CD4-positive, alpha-beta T cell treated with Interferon gamma for 1 hour (primary cell): ENCODE results near the gene SPATA24.
"Not testable (repeated sequence)": the region's sequence is repeated elsewhere in the genome, so short reads cannot be mapped to it uniquely, and the experiment has no call there.

ENCODE experiments used
- DNase-seq: peaks from one replicate; pipeline ENCODE4 v3.0.0-alpha.2; 2020

The SPATA24 gene

DNA sequence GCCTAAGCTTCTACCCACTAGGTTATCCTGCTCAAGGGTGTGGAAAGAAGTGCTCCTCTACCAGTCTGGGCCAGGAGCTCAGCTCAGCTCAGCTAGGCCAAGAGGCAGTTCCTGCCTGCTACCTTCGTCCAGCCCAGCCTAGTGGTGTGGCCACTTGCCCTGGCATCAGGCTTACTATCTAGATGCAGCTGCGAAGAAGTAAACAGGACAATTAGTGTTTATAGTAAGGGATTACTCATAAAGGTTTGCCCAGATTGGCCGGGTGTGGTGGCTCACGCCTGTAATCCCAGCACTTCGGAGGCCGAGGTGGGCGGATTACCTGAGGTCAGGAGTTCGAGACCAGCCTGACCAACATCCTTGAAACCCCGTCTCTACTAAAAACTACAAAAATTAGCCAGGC lies 12.8 kb upstream of the SPATA24 start:
- DNase-seq, result no peak

DNA sequence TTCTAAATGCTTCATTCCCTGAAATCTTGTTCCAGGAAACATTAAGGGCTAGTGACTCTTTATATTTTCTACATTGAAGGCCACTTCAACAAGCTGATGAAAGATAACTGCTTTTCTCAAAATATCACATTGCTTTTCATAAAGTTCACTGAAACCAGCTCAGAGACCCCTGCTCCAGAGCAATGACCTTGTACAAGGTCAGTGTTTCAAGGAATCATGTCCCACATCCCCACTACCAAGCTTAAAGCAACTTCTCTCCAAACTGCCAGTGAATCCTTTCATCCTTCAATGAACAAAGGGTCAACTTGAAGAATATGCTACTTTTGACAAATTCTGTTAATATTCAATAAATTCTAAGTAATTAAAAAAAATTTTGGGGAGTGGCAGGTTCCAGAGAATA lies 12.0 kb upstream of the SPATA24 start:
- DNase-seq, result no peak

DNA sequence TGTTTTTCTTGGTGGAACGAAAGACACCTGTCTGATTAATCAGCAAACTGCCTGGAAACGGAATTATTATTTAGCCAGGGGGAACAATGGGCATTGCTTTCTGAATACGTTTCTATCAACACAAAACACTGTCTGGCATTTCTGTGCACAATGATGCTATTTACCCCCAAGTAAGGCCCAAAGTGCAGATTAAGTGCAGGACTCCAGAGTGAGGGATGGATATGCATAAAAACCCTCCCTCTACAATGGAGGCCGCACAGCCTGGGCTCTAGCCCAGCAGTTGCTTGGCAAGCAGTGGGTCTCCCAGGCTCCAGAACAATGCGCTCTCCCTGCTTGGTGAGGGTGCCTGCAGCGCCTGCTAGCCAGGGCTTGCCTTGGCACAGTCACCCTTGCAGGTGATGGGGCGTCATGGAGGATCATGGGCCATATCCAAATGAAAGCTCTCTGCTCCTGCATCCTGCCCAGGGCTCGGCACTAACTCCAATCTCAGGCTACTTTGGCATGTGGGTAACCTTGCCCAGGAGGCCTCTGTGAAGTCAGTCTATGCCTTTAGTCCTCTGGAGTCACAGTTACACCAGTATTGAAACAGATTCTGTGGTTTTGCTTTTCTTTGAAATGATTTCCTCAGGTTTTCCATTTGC lies 11.5 kb upstream of the SPATA24 start:
- no peak for DNase-seq

DNA sequence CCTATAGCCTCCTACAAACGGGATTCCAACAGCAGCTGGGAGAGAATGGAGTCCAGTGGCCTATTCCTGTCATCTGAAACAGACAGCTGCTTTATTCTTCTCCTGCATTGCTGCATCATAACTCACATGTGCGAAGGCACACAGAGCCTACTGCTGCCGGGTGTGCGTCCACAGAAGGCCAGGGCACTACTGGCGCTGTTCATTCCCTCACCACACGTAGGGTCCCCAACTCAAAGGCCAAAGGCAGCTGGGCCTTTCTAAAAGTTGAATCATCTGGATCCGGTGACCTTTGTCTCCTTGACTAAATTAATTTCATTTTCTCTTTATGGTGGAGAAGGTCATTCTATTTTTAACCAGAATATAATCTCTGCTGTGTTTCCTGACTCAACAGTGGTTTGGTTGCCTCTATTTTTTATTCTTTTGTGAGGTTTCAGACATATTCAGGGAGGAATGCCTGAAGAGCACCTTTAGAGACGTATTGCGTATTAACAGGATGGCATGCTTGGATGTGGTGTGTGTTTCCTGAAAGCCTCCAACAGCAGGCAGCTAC lies 10.8 kb upstream of the SPATA24 start:
- DNase-seq, result no peak

DNA sequence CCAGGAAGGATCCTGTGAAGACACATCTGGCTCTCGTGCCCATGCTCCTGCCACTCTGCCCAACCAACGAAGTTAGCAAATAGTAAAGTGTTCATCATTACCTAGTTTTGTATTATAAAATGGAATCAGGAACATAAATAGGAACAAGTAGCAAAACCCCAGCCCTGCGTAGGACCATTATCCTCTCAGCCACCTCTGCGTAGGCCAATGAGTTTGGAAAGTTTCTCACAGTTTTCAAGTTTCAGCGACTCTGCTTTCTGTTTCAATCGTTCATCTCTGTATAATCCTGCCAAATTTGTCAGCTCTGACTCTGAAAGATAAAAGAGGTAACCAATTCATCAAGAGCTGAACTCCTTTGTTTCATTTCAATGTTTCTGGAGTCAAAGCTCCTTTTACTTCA lies 10.1 kb upstream of the SPATA24 start:
- DNase-seq, result no peak

DNA sequence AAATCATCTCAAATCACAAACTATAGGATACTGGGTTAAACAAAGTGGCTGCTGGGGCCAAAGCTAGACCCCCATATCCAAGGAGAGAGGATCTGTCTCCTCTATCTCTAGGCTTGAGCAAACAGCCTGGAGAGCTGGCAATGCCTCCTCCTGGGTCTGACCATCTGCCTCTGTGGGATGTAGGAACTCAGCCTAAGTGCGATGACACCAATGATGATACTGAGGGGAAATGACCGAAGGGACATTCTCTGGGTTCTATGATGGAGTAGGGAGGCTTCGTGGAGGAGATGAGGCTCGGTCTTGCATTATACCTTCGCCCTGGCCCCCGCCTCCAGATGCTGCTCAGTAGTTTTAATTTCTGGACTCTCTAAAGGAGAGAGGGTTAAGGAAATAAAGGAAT lies 9.3 kb upstream of the SPATA24 start:
- DNase-seq, result no peak

DNA sequence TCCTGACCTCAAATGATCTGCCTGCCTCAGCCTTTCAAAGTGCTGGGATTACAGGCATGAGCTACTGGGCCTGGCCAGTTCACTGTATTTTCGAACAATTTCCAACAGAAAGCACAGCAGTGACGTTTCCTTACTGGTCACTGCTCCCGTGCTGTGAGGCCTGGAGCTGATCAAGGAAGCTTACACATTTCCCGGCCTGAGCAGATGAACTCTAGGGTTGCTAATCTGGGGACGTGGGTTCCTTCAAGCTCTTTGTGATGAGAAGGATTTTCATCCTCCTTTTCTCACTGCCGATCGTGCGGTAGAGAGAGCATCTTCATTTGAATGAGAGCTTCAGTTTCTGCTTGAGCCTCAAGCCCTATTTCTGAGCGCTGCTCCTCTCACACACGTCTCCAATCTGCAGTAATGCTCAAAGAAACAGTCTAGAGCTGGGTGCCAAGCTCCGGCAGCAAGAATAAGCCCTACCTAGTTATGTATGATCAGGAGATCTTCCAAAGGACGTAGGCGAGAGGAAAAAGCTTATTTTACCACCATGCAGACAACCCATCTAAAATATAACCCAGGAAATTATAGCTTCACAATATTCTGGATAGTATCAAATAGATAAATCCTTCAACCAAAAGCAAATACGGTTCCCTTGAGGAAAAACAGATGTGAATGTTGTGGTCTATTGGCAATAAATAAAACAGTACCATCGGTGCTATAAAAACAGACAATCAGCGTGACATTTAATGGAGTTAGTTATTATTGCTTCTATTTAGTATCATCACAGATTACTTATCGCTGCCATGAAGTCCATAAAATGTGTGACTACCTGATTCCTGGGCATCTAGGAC lies 7.3 kb upstream of the SPATA24 start:
- no peak for DNase-seq

DNA sequence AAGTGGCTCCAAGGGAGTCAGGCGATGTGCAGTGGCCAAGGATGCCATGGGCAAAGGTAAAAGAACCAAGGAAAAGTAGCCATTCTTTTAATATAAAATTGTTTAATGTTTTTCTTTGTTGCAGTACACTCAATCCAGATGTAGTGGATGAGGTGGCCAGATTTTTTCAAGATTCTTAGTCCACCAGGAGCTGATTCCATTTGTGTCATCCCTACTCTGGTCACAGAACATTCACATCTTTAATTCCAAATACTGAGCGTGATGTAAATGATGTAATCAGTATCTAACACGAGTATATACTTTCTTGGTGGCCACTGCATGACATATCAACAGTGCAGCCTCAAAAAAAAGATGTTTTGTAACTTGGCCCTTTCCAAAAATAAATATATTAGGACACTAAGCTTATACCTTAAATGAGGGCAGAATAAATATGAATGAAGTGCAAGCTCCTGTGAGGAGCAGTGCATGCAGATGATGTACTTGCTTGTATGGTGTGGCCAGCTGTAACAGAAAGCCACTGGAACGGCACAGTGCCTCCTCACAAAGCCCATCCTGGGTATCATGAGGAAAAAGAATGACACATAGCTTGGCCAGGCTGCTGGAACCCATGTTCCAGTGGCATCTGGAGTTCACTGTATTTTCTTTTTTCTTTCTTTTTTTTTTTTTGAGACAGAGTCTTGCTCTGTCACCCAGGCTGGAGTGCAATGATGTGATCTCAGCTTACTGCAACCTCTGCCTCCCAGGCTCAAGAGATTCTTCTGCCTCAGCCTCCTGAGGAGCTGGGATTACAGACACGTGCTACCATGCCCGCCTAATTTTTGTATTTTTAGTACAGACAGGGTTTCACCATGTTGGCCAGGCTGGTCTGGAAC lies 6.5 kb upstream of the SPATA24 start:
- no peak for DNase-seq

DNA sequence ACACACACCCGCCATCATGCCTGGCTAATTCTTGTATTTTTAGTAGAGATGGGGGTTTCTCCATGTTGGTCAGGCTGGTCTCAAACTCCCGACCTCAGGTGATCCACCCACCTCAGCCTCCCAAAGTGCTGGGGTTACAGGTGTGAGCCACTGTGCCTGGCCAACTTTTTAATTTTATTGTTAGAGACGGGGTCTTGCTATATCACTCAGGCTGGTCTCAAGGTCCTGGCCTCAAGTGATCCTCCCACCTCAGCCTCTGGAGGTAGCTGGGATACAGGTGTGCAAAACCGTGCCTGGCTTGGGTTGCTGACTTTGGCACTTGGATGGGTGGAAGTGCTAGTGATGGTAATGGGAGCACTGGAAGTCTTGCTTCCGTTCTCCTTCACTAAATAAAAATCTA lies 5.2 kb upstream of the SPATA24 start:
- not testable (repeated sequence) for DNase-seq

DNA sequence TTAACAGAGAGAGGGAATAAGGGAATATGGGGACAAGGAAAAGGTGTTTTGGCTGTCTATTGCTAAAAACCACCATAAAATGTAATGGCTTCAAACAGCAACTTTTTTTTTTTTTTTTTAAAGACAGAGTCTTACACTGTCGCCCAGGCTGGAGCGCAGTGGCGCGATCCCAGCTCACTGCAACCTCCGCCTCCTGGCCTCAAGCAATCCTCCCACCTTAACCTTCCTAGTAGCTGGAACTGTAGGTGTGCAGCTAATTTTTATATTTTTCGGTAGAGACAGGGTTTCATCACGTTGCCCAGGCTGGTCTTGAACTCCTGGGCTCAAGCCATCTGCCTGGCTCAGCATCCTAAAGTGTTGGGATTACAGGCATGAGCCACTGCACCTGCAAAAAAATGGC lies 4.3 kb upstream of the SPATA24 start:
- no peak for DNase-seq

DNA sequence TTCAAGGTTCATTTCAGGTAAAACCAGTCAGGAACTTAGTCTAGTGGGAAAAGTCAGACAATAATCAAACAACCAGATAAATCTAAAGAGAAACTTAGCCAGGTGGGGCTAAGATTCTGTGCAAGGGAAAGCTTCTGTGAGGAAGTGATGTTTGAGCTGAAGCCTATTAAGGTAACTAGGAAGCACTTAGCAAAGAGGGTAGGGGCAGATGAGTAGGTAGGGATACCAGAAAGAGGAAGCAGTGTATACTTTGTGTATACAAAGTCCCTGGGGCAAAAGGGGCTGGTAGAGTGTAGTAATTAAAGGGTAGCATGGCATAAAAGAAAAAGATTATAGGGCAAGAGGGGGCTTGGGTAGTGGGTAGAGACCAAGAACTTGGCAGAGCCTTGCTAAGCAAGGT lies 3.6 kb upstream of the SPATA24 start:
- DNase-seq, result no peak

DNA sequence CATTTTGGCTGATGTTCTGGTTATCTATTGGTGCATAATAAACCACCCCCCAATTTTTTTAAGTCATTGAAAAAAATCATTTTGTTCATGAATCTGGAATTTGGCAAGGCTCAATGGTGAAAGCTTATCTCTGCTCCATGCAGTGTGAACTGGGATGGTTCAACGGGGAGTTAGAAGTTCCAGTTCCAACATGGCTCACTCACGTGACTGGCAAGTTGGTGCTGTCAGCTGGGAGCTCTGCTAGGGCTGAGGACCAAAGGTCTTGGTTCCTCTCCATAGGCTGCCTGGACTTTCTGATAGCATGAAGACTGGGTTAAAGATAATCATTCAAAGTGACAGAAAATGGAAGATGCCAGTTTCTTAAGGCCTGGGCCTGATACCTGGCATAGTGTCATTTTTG lies 3.1 kb upstream of the SPATA24 start:
- DNase-seq, result no peak

DNA sequence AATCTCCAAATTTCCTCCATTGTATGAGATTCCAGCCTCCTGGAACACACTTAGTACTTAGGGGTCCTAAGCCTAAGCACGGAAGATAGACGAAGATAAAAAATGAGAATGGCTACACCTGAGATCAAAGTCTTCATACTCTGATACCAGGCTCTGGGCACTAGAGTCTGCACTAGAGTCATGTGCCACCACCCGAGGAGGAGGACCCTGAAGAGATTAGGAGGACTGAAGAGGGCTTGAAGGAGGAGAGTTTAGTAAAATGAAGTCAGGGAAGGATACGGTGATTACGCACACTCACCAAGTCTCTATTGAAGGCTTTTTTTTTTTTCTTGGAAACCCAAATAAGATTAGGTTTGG lies 573 bp upstream of the SPATA24 start:
- DNase-seq, result no peak

DNA sequence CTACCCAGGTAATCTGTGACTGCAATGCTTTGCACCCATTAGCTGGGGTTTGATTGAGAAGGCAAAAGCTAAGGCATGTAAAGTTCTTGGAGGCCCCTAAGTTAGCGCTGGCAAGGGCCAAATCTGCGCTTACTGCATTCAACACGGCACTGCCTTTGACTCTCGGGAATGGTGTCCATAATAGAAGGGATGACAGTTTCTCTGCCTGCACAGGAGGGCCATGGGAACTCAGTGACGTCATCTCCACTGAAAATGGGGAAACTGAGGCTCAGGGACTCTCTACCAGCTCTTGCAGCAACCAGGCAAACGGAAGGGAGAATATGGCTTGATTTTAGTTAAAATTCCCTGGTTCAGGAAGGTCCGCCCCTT lies 487 bp downstream of the SPATA24 start:
- no peak for DNase-seq

DNA sequence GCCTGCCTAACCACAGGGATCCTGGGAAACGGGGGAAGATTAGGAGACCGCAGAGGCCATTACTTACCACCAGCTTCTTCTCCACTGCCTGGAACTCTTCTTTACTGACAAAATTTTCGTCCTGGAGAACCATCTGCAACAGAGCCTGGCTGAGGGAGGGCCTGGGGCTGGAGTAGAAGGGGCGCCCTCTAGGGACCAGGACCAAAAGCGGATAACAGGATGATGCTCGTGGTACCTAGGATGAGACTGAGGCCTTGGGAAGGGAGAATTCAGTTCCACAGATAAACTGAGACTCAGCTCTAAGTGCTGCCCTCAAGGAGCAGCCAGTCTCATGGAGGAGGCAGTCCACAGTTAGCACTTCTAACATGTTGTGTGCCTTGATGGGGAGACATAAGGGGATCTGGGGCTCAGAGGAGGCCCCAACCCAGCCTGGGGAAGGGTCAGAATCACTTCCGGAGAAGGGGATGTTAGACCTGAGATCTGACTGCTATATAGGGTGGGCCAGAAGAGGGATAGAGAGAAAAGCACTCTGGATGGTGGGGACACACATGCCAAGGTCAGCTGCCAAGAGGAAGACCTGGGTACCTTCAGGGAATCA lies 1.2 kb downstream of the SPATA24 start:
- DNase-seq, result peak; percentile 28

DNA sequence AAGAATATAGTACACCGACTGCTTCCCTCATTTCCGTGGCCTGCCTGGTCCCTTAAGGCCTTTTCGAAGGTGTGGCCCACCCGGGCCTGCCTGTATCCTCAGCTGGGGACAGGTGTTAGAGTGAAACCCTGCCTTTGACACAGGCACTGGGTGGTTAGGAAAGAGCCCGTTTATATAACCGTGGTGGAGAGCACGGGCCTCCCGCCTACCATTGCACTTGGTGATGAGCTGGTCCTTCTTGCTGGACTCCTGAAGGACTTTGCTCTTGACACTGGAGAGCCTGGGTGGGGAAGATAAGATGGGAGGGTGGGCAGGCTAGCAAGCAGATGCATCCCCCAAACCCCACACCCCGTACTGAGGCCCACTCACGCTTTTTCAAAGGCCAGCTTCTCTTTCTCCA lies 2.3 kb downstream of the SPATA24 start:
- DNase-seq, result no peak

DNA sequence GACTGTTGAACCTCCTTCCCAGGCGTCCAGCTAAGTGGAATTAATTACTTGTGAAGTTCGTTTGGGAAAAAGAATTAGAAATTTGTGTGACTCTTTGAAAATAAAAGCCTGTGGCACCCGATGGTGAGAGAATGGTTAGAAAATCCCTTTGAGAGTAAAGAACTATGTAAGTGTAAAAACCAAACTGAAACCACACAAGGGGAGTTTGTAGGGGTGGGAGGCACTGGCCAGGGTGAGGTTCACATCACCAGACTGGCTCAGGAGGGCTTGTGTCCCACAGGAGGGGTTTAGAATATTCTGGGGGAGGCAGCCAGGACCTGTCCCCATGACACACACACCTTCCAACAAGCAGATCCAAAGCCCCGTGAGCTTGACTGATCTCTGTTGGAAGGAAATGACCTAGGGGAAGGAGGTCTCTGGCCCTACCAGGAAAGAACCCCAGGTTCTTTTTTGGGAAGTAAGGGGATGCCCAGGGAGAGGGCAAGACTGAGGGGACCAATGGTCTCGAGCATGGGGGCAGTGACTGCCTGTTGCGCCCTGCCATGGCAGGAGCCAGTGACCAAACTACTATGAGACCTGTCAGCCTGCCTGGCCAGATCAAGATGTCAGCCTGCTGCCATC lies 4.3 kb downstream of the SPATA24 start:
- no peak for DNase-seq

DNA sequence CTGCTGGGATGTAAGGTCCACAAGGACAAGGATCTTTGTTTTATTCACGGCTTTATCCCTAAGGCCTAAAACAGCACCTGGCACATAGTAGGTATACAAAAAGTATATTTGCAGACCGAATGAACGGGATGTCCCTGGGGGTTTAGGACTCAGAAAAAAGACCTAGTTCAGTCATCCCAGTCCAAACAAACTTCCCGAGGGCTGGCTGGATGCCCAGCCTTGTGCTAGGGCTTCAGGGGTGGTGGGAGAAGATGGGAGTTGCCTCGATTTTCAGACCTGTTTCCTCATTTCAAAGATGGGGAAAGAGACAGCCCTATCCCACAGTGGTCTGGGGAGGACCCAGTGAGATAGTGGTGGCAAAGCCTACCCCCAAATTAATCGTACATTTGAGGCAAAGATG lies 6.0 kb downstream of the SPATA24 start:
- no peak for DNase-seq

DNA sequence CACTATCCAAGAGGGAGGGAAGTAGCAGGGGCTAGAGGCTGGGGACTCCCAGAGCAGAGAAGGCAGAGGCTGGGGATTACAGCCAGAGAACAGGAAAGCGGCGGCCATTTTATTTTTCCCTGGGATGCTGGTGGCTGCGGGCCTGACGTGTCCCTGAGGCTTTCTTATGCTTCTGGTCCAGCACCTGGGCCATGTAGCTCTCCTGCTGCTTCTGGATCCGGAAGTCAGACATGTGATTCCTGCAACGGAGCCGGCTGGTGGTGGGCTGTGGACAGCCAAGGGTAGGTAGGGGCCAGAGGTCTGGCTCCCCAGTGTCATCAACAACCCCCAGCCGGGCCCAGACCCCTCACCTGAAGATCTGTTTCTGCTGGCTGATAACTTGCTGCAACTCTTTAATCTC lies 7.2 kb downstream of the SPATA24 start:
- DNase-seq, result no peak

DNA sequence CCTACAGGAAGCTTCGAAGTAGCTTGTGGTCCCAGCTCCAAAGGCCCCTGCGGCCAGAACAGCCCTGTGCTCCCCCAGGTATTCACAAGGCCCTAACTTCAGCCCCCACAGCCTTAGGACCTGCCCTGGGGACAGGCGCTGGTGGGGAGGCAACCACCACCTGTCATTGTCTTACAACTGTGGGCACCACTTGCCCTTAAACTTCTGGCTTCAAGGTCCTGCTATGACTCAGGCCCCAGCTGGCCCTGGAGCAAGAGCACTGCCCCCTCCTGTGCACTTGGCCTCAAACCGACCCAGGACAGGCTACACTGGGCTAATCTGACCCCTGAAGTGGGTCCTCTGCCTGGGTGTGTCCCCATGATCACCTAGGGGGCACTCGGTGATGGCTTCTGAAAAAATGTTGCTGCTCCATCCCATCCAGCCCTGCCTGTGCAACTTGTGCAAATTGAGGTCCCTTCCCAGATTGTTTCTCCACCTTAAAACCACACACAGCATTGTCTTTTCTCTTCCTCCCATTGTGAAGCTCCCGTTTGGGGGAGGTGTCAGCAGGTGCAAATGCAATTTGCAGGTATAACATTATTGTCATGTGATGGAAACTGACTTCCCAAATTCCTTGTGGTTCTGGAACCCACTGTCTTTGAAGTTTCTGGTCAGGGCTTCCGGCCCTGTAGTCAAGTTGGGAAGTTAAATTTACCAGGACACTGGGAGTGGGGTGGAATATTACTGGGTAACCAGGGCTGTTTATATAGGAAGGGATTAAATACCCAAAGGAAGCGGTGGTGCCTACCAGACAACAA lies 7.8 kb downstream of the SPATA24 start:
- DNase-seq, result no peak

DNA sequence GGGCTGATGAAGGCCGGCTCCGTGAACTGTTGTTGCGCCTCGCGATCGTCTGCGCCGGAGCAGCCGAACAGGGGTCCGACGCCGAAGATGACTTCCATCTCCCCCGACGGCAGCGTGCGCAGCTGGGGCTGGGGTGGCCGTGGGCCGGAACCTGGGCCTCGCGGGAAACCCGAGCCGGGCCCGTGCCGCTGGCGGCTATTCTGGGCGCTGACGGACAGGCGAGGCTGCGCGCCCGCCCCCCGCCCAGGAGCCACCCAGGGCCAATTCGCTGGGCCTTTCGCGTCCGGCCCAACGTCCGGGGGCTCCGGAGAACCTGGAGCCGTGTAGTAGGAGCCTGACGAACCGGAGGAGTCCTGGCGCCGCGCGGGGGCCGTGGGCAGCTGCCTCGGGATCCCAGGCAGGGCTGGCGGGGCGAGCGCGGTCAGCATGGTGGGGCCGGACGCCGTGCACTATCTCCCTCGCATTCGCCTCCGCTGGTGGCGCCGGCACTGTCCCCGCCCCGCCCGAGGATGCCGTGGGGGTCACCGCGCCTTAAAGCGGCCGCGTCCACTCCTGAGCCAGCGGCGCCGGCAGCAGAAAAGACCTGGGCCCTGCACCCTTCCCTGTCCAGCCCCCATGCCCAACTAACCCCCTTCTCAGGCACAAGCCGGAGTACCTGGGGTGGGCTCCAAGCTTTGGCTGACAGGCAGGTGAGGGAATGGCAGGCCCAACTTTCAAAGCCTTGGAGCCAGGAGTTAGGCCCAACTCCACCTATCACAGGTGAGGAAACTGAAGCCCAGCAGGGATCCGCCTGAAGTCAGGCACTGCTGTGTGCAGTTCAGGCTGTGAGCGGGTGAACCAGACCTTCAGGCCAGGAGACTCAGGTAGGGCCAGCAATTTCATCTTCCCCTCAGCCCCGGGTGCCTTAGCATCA lies 9.0 kb downstream of the SPATA24 start, which contains the start of gene PROB1:
PROB1 (minus strand) TSS at position 451 of the 913 bp plus-strand sequence; CDS start at position 428, 23 bp downstream.
- no peak for DNase-seq
